Adrenal gland (tissue), 5 donors: Measurements from ENCODE around the gene MLN.

Source experiments
- CTCF ChIP-seq, 6 experiments: fragments of 450-650 bp in 4 of 6; fragments of 200-600 bp in 2 of 6; sonication (generic) in 1 of 6; IDR thresholded peaks; 1 replicate in 5 of 6; 2 replicates in 1 of 6; pipeline versions ENCODE4 v1.5.1 to v1.8.0; 2016 to 2021; ENCODE audit warnings: antibody characterized with exemption in 6 of 6, mild to moderate bottlenecking in 2 of 6, moderate library complexity in 1 of 6
- POLR2A ChIP-seq, 2 donors: fragments of 450-650 bp; IDR thresholded peaks; one replicate each; pipeline ENCODE4 v1.6.1; 2017; ENCODE audit warnings: antibody characterized with exemption in 2 of 2, mild to moderate bottlenecking in 2 of 2, moderate library complexity in 1 of 2
- donor health status: DM: no; HTN: no; CAD: no.

- TF ChIP-seq POLR2A (IDR thresholded peaks at IDR 0.05) (no peak), CTCF (IDR thresholded peaks at IDR 0.05) (no peak)
These were observed 44.7 kb upstream of the MLN start for GRCh38 chr6:33848484-33848883.
